Osteoblast (primary cell): ENCODE data around the gene EGLN3. TPM values are rescaled to one million over a fixed set of nuclear protein-coding genes. Genes with fewer than 3 reads are reported as not detected.

ENCODE experiments used
- DNase-seq: peaks from one replicate; pipeline ENCODE4 v3.0.0; 2011; ENCODE audit warnings: low spot score, mixed read lengths; ENCODE audit not compliant: insufficient read length; ENCODE audit errors: missing footprints
- H2AFZ ChIP-seq: 2 replicates; pipeline ENCODE4 v1.6.0; 2011; ENCODE audit warnings: mild to moderate bottlenecking, low read length
- H3K27ac ChIP-seq: 2 replicates; pipeline ENCODE4 v1.5.1; 2011; ENCODE audit warnings: mild to moderate bottlenecking, low read depth, low read length, moderate library complexity
- H3K27me3 ChIP-seq: 2 replicates; pipeline ENCODE4 v1.6.0; 2012; ENCODE audit warnings: mild to moderate bottlenecking, control low read depth, inconsistent platforms, low read length, moderate library complexity; ENCODE audit not compliant: insufficient read depth
- H3K36me3 ChIP-seq: 2 replicates; pipeline ENCODE4 v1.5.1; 2011; ENCODE audit warnings: mild to moderate bottlenecking, low read length, control low read depth, moderate library complexity; ENCODE audit not compliant: insufficient read depth
- H3K4me1 ChIP-seq: 2 replicates; pipeline ENCODE4 v1.5.1; 2011; ENCODE audit warnings: mild to moderate bottlenecking, low read length, control low read depth, moderate library complexity; ENCODE audit not compliant: insufficient read depth
- H3K4me2 ChIP-seq: 2 replicates; pipeline ENCODE4 v1.6.0; 2011; ENCODE audit warnings: mild to moderate bottlenecking, low read length; ENCODE audit not compliant: insufficient read depth
- H3K4me3 ChIP-seq: fragments of 200-600 bp; sonication (generic); 3 replicates; pipeline ENCODE4 v1.5.1; 2012; ENCODE audit warnings: mild to moderate bottlenecking, low read length, inconsistent platforms; ENCODE audit not compliant: insufficient read depth
- H3K79me2 ChIP-seq: 2 replicates; pipeline ENCODE4 v1.6.0; 2012; ENCODE audit warnings: mild to moderate bottlenecking, low read length, control low read depth, inconsistent platforms; ENCODE audit not compliant: insufficient read depth
- H3K9me3 ChIP-seq: 2 replicates; pipeline ENCODE4 v1.5.1; 2011; ENCODE audit warnings: low read depth, low read length, control low read depth
- H4K20me1 ChIP-seq: 2 replicates; pipeline ENCODE4 v1.6.0; 2012; ENCODE audit warnings: mild to moderate bottlenecking, low read length, control low read depth; ENCODE audit not compliant: insufficient read depth
- total RNA-seq: library from RNA; depleted of rRNA; stranded (reverse); fragments of >200 nt; gene quantifications from 2 replicates; pipeline ENCODE4 v1.2.3, GENCODE V29; 2012
- TF ChIP-seq, protein P1 (sequence below): IDR thresholded peaks from 2 replicates; pipeline ENCODE4 v1.5.1; 2011; ENCODE audit warnings: mild to moderate bottlenecking, low read depth, low read length, moderate library complexity; ENCODE audit errors: extremely low read depth

The EGLN3 gene
- total RNA-seq, 1 donor = under 0.01 TPM

DNA sequence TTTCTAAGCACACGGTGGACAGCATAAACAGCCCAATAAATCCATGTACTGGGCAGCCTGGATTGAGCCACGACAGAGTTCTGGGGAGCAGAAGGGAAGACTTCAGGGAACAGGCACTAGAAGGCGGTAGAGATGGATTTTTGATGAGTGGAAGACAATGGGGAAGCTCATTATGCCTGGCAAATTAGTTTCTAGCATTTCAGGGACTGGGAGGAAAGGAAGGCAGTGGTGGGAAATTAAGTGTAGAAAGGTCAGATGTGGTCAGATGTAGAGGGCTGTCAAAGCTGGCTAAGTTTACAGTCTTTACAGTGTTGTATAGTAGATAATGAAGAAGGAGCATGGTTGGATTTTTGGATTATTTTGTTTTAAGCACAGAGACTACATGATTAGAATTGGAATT, 9.2 kb downstream of the EGLN3 start:
- no peaks in the 10 kb centered on the region for H4K20me1 ChIP-seq
- no peak for DNase-seq
- H3K27me3 ChIP-seq = no peaks in the 10 kb centered on the region
- TF ChIP-seq, protein P1, sequence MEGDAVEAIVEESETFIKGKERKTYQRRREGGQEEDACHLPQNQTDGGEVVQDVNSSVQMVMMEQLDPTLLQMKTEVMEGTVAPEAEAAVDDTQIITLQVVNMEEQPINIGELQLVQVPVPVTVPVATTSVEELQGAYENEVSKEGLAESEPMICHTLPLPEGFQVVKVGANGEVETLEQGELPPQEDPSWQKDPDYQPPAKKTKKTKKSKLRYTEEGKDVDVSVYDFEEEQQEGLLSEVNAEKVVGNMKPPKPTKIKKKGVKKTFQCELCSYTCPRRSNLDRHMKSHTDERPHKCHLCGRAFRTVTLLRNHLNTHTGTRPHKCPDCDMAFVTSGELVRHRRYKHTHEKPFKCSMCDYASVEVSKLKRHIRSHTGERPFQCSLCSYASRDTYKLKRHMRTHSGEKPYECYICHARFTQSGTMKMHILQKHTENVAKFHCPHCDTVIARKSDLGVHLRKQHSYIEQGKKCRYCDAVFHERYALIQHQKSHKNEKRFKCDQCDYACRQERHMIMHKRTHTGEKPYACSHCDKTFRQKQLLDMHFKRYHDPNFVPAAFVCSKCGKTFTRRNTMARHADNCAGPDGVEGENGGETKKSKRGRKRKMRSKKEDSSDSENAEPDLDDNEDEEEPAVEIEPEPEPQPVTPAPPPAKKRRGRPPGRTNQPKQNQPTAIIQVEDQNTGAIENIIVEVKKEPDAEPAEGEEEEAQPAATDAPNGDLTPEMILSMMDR = no peak
- no peak overlapping the region for H2AFZ ChIP-seq
- no peaks in the 10 kb centered on the region for H3K79me2 ChIP-seq
- no peak overlapping the region for H3K27ac ChIP-seq
- no peak overlapping the region for H3K4me2 ChIP-seq
- no peak overlapping the region for H3K4me3 ChIP-seq
- H3K9me3 ChIP-seq = no peaks in the 10 kb centered on the region
- no peaks in the 10 kb centered on the region for H3K4me1 ChIP-seq
- no peaks in the 10 kb centered on the region for H3K36me3 ChIP-seq

GRCh38 chr14:33940561-33941011, 10.3 kb downstream of the EGLN3 start:
- TF ChIP-seq, protein P1 = no peak

GRCh38 chr14:33938131-33938949, 12.5 kb downstream of the EGLN3 start:
- Histone ChIP-seq H3K36me3 (no peaks in the 10 kb centered on the region), H3K79me2 (no peaks in the 10 kb centered on the region), H2AFZ (no peak overlapping the region), H3K4me2 (no peak overlapping the region), H3K4me3 (no peak overlapping the region), H3K27ac (no peak overlapping the region), H3K4me1 (no peaks in the 10 kb centered on the region), H4K20me1 (no peaks in the 10 kb centered on the region), H3K9me3 (no peaks in the 10 kb centered on the region), H3K27me3 (no peaks in the 10 kb centered on the region)
- no peak for DNase-seq
- TF ChIP-seq, protein P1 = no peak

More at GRCh38 chr14:33940561-33941011, 10.3 kb downstream of the EGLN3 start:
- no peak overlapping the region for H3K27ac ChIP-seq
- no peaks in the 10 kb centered on the region for H3K79me2 ChIP-seq
- no peaks in the 10 kb centered on the region for H4K20me1 ChIP-seq
- no peak overlapping the region for H2AFZ ChIP-seq
- H3K36me3 ChIP-seq = no peaks in the 10 kb centered on the region
- H3K4me2 ChIP-seq = no peak overlapping the region
- no peak for DNase-seq
- no peaks in the 10 kb centered on the region for H3K27me3 ChIP-seq
- H3K4me3 ChIP-seq = no peak overlapping the region
- H3K4me1 ChIP-seq = no peaks in the 10 kb centered on the region
- no peaks in the 10 kb centered on the region for H3K9me3 ChIP-seq

GRCh38 chr14:33936391-33936790, 14.5 kb downstream of the EGLN3 start:
- H3K27ac ChIP-seq = no peak overlapping the region
- H3K4me2 ChIP-seq = no peak overlapping the region
- no peaks in the 10 kb centered on the region for H3K9me3 ChIP-seq
- no peaks in the 10 kb centered on the region for H3K79me2 ChIP-seq
- no peak for DNase-seq
- H4K20me1 ChIP-seq = no peaks in the 10 kb centered on the region
- no peaks in the 10 kb centered on the region for H3K36me3 ChIP-seq
- H3K4me1 ChIP-seq = no peaks in the 10 kb centered on the region
- TF ChIP-seq, protein P1 = no peak
- H3K27me3 ChIP-seq = no peaks in the 10 kb centered on the region
- no peak overlapping the region for H2AFZ ChIP-seq
- H3K4me3 ChIP-seq = no peak overlapping the region
